VCaP (cell line): ENCODE data around the gene CEP70.
"Not testable (repeated sequence)": the region's sequence is repeated elsewhere in the genome, so short reads cannot be mapped to it uniquely, and the experiment has no call there.

Experiments used
- H3K27ac ChIP-seq: fragments of 450-650 bp; 2 replicates; pipeline ENCODE4 v1.5.1; 2017
- CTCF ChIP-seq: fragments of 450-650 bp; conservative IDR thresholded peaks from 2 replicates; pipeline ENCODE4 v1.5.1; 2017; ENCODE audit warnings: mild to moderate bottlenecking, moderate library complexity

CEP70 gene

GRCh38 chr3:138559134-138559533 is 34.9 kb downstream of the CEP70 start:
- TF ChIP-seq CTCF = no peak
- H3K27ac ChIP-seq = no peak overlapping the region

- H3K27ac ChIP-seq = not testable (repeated sequence)
Observed at GRCh38 chr3:138554775-138555174, 39.3 kb downstream of the CEP70 start.

- H3K27ac ChIP-seq = not testable (repeated sequence)
Observed at GRCh38 chr3:138550958-138551357, 43.1 kb downstream of the CEP70 start.

- no peak overlapping the region for H3K27ac ChIP-seq
- no peak for TF ChIP-seq CTCF
Observed at GRCh38 chr3:138549179-138549977, 44.7 kb downstream of the CEP70 start.

GRCh38 chr3:138547342-138547975 is 46.6 kb downstream of the CEP70 start:
- no peak overlapping the region for H3K27ac ChIP-seq
- TF ChIP-seq CTCF = no peak

GRCh38 chr3:138544546-138544945 is 49.5 kb downstream of the CEP70 start:
- no peak overlapping the region for H3K27ac ChIP-seq
- TF ChIP-seq CTCF = no peak

GRCh38 chr3:138542977-138543376 is 51.1 kb downstream of the CEP70 start:
- no peak for TF ChIP-seq CTCF
- H3K27ac ChIP-seq = no peak overlapping the region

GRCh38 chr3:138539352-138539751 is 54.7 kb downstream of the CEP70 start:
- no peak overlapping the region for H3K27ac ChIP-seq
- no peak for TF ChIP-seq CTCF

GRCh38 chr3:138521445-138521844 is 72.6 kb downstream of the CEP70 start:
- not testable (repeated sequence) for H3K27ac ChIP-seq
